DOHH2 (cell line): Measurements from ENCODE around the gene MAP3K15.

Experiments used
- H3F3A ChIP-seq: fragments of 200-600 bp; sonication (generic), shearing (Covaris generic); 2 replicates; pipeline ENCODE4 v1.6.0; 2016; ENCODE audit warnings: antibody characterized with exemption, mild to moderate bottlenecking; ENCODE audit not compliant: control insufficient read depth, insufficient read depth
- H3K27ac ChIP-seq: fragments of 200-600 bp; sonication (generic); 2 replicates; pipeline ENCODE4 v1.5.1; 2014; ENCODE audit warnings: low read depth, mild to moderate bottlenecking, low read length, moderate library complexity
- H3K27me3 ChIP-seq: fragments of 200-600 bp; sonication (generic); 2 replicates; pipeline ENCODE4 v1.6.1; 2014; ENCODE audit warnings: mild to moderate bottlenecking, low read length, mixed read lengths; ENCODE audit not compliant: control insufficient read depth
- H3K36me3 ChIP-seq: fragments of 200-600 bp; sonication (generic); 2 replicates; pipeline ENCODE4 v1.6.1; 2014; ENCODE audit warnings: mild to moderate bottlenecking, low read length, moderate library complexity, mixed read lengths; ENCODE audit not compliant: control insufficient read depth
- H3K4me1 ChIP-seq: fragments of 200-600 bp; sonication (generic); 2 replicates; pipeline ENCODE4 v1.6.1; 2014; ENCODE audit warnings: mild to moderate bottlenecking, low read length, mixed read lengths; ENCODE audit not compliant: control insufficient read depth
- H3K4me2 ChIP-seq: fragments of 200-600 bp; sonication (generic); 2 replicates; pipeline ENCODE4 v1.6.0; 2014; ENCODE audit warnings: mild to moderate bottlenecking, low read length, moderate library complexity
- H3K4me3 ChIP-seq: fragments of 200-600 bp; sonication (generic); 2 replicates; pipeline ENCODE4 v1.5.1; 2014; ENCODE audit warnings: mild to moderate bottlenecking, low read length, mixed read lengths
- H3K79me2 ChIP-seq: fragments of 200-600 bp; sonication (generic); 2 replicates; pipeline ENCODE4 v1.6.1; 2014; ENCODE audit warnings: mild to moderate bottlenecking, low read length, mixed read lengths; ENCODE audit not compliant: control insufficient read depth
- H3K9me2 ChIP-seq: fragments of 200-600 bp; sonication (generic); replicated peaks from 2 replicates; pipeline ENCODE4 v1.6.1; 2014; ENCODE audit warnings: mild to moderate bottlenecking, low read length, mixed read lengths; ENCODE audit not compliant: control insufficient read depth
- H3K9me3 ChIP-seq: fragments of 200-600 bp; sonication (generic); 2 replicates; pipeline ENCODE4 v1.6.1; 2014; ENCODE audit warnings: antibody characterized with exemption, low read length, mixed read lengths; ENCODE audit not compliant: control insufficient read depth, insufficient read depth
- H4K20me1 ChIP-seq: fragments of 200-600 bp; sonication (generic); 2 replicates; pipeline ENCODE4 v1.6.0; 2014; ENCODE audit warnings: low read depth, mild to moderate bottlenecking, antibody characterized with exemption, low read length, moderate library complexity; ENCODE audit not compliant: control insufficient read depth, insufficient read depth
- EZH2phosphoT487 ChIP-seq: fragments of 200-600 bp; sonication (generic); IDR thresholded peaks from 2 replicates; pipeline ENCODE4 v1.6.1; 2017; ENCODE audit warnings: borderline replicate concordance, mild to moderate bottlenecking, antibody characterized with exemption, low read length, moderate library complexity, mixed read lengths
- TF ChIP-seq, protein P1 (sequence below): fragments of 200-600 bp; sonication (generic); IDR thresholded peaks from one replicate; pipeline ENCODE4 v1.5.1; 2014; ENCODE audit warnings: antibody characterized with exemption, mild to moderate bottlenecking, low read depth, low read length; ENCODE audit not compliant: poor library complexity, severe bottlenecking

MAP3K15 gene

DNA sequence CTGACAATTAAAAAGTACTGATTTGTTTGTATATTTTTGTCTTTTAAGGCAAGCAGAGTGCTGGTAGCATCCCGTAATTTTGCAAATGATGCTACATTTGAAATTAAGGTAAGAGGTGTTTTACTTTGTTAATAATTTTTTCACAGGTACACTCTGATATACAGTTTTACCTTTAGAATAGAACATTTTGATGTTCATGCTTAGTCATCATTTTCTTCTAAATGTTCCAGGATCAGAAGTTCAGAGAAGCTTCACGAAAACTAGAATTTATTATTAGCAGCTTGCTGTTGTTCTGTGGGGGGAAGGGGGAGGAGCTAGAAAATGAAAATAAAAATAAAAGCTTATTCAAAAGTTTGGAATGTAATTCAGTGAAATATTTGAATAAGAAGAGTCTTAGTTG, 166.0 kb downstream of the MAP3K15 start:
- no peaks in the 10 kb centered on the region for H3K9me2 ChIP-seq
- no peak overlapping the region for H3K27ac ChIP-seq
- H3K4me1 ChIP-seq, result peaks cover 26% of the 10 kb centered on the region
- H3K27me3 ChIP-seq, result no peaks in the 10 kb centered on the region
- no peaks in the 10 kb centered on the region for H3K9me3 ChIP-seq
- H3K79me2 ChIP-seq, result peaks cover 47% of the 10 kb centered on the region
- TF ChIP-seq, protein P1, sequence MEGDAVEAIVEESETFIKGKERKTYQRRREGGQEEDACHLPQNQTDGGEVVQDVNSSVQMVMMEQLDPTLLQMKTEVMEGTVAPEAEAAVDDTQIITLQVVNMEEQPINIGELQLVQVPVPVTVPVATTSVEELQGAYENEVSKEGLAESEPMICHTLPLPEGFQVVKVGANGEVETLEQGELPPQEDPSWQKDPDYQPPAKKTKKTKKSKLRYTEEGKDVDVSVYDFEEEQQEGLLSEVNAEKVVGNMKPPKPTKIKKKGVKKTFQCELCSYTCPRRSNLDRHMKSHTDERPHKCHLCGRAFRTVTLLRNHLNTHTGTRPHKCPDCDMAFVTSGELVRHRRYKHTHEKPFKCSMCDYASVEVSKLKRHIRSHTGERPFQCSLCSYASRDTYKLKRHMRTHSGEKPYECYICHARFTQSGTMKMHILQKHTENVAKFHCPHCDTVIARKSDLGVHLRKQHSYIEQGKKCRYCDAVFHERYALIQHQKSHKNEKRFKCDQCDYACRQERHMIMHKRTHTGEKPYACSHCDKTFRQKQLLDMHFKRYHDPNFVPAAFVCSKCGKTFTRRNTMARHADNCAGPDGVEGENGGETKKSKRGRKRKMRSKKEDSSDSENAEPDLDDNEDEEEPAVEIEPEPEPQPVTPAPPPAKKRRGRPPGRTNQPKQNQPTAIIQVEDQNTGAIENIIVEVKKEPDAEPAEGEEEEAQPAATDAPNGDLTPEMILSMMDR, result no peak
- TF ChIP-seq EZH2phosphoT487, result no peak
- H3K36me3 ChIP-seq, result peaks cover 45% of the 10 kb centered on the region
- no peak overlapping the region for H3K4me3 ChIP-seq
- H3F3A ChIP-seq, result no peaks in the 10 kb centered on the region
- no peaks in the 10 kb centered on the region; the same call in 1 of the 2 replicates for H4K20me1 ChIP-seq
- no peak overlapping the region for H3K4me2 ChIP-seq

DNA sequence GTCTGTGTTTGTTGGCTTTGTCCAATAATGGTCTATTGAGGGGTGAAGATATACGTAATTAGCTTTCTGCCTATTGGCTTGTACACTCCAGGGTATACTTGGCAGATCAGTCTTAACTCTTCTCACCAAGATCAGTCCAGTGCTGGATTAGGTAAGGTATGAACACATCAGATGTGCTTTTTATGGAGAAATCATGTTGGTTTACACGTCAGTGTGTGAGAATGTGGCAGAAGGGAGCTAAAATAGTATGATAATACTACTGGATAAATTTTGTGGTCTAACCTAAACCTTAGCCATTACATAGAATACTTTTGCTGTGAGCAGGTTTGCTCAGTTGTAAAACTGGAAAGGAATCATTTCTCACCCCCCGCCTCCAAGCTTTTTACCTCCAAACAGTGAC, 167.4 kb downstream of the MAP3K15 start:
- Histone ChIP-seq H3K4me2 (no peak overlapping the region), H3K36me3 (peaks cover 38% of the 10 kb centered on the region), H3K9me3 (no peaks in the 10 kb centered on the region), H3K4me1 (peaks cover 30% of the 10 kb centered on the region), H3K27me3 (no peaks in the 10 kb centered on the region), H3K79me2 (peaks cover 51% of the 10 kb centered on the region), H3K9me2 (no peaks in the 10 kb centered on the region), H3F3A (no peaks in the 10 kb centered on the region), H4K20me1 (no peaks in the 10 kb centered on the region; the same call in 1 of the 2 replicates), H3K4me3 (no peak overlapping the region), H3K27ac (no peak overlapping the region)
- TF ChIP-seq, protein P1, result no peak
- TF ChIP-seq EZH2phosphoT487, result no peak

DNA sequence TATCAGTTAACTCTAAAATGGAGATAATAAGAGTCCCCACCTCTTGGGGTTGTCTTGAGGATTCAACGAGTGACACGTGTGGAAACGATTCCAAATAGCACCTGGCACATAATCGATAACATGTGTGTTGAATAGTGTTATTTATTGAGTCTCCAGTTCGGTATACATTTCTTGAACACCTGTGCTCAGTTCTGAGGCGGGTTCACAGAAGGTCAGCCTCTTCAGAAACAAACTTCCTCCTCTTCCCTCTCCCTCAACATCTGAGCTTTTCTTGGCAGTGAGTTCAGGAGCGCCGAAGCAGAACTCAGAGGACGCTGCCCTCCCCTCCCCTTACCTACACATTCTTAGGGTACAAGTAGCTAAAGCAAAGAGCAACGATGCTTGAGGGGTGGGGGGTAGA, 170.6 kb downstream of the MAP3K15 start:
- Histone ChIP-seq H3K4me1 (peaks cover 26% of the 10 kb centered on the region), H3K4me3 (peak overlapping the region; percentile 76), H3K4me2 (peak overlapping the region; percentile 60), H3K36me3 (peaks cover 19% of the 10 kb centered on the region), H3K9me2 (no peaks in the 10 kb centered on the region), H3K9me3 (no peaks in the 10 kb centered on the region), H3K27me3 (no peaks in the 10 kb centered on the region), H3K79me2 (peaks cover 51% of the 10 kb centered on the region), H4K20me1 (no peaks in the 10 kb centered on the region; the same call in 1 of the 2 replicates), H3K27ac (no peak overlapping the region), H3F3A (no peaks in the 10 kb centered on the region)
- TF ChIP-seq, protein P1, result no peak
- no peak for TF ChIP-seq EZH2phosphoT487
